ENCODE measurements around the gene PTPRM. TPM values are rescaled to one million over a fixed set of nuclear protein-coding genes. Genes with fewer than 3 reads are reported as not detected.

Gene PTPRM
- total RNA-seq, 1 experiment from 2014 or later: 11.1 TPM

- TF ChIP-seq PRDM15 (CRISPR knock-in tag; IDR thresholded peaks at IDR 0.05): no peak
- no peak for TF ChIP-seq FOXP4 (CRISPR knock-in tag; IDR thresholded peaks at IDR 0.05)
- TF ChIP-seq FOXJ3 (CRISPR knock-in tag; IDR thresholded peaks at IDR 0.05; ENCODE audit: borderline replicate concordance): no peak
- no peak for TF ChIP-seq NR1H2 (CRISPR knock-in tag; IDR thresholded peaks at IDR 0.05)
- no peak for TF ChIP-seq ZNF416 (CRISPR knock-in tag; IDR thresholded peaks at IDR 0.05)
- TF ChIP-seq ESRRA (CRISPR knock-in tag; IDR thresholded peaks at IDR 0.05; ENCODE audit: borderline replicate concordance): no peak
- no peak for TF ChIP-seq STAT6 (CRISPR knock-in tag; conservative IDR thresholded peaks at IDR 0.05; ENCODE audit: low read depth)
- TF ChIP-seq MXD4 (CRISPR knock-in tag; IDR thresholded peaks at IDR 0.05; ENCODE audit: borderline replicate concordance): no peak
- no peak for TF ChIP-seq ZBTB43 (CRISPR knock-in tag; IDR thresholded peaks at IDR 0.05)
- no peak for TF ChIP-seq JUN (CRISPR knock-in tag; IDR thresholded peaks at IDR 0.05)
- no peak for TF ChIP-seq CREB1 (CRISPR knock-in tag; IDR thresholded peaks at IDR 0.05)
- TF ChIP-seq OVOL2 (CRISPR knock-in tag; IDR thresholded peaks at IDR 0.05; ENCODE audit: borderline replicate concordance): no peak
- no peak for TF ChIP-seq MYBL2 (CRISPR knock-in tag; IDR thresholded peaks at IDR 0.05)
- no peak for TF ChIP-seq ELF4 (CRISPR knock-in tag; IDR thresholded peaks at IDR 0.05; ENCODE audit: low read depth)
Observed at GRCh38 chr18:8264116-8264515, 697.0 kb downstream of the PTPRM start (continued).

- TF ChIP-seq ZNF138 (CRISPR knock-in tag; conservative IDR thresholded peaks at IDR 0.05) (no peak), SMAD3 (CRISPR knock-in tag; IDR thresholded peaks at IDR 0.05; ENCODE audit: borderline replicate concordance) (no peak), KAT7 (CRISPR knock-in tag; IDR thresholded peaks at IDR 0.05; ENCODE audit: borderline replicate concordance) (no peak), E2F1 (CRISPR knock-in tag; IDR thresholded peaks at IDR 0.05) (no peak), CDX4 (CRISPR knock-in tag; IDR thresholded peaks at IDR 0.05; ENCODE audit: borderline replicate concordance) (no peak)
- Mint-ChIP-seq H3K27ac (no peak overlapping the region), H3K9me3 (no peaks in the 10 kb centered on the region), H3K4me3 (no peak overlapping the region), H3K36me3 (no peaks in the 10 kb centered on the region), H3K4me1 (peaks cover 21% of the 10 kb centered on the region), H3K27me3 (ENCODE audit: low read depth) (no peaks in the 10 kb centered on the region)
- CTCF ChIA-PET: no interaction called here
- ATAC-seq: no peak
- DNase-seq (ENCODE audit: low spot score): no peak
- POLR2A ChIA-PET: no interaction called here
Observed at GRCh38 chr18:8264861-8265411, 697.8 kb downstream of the PTPRM start.
